DMS153 (cell line): ENCODE measurements around the gene DRD2.
A peak's percentile ranks its signal among the peaks of the same experiment; 100 is the strongest.

Experiments
- DNase-seq: peaks from one replicate; lab custom pipeline; 2025; lab: John Stamatoyannopoulos, UW

Gene DRD2

DNA sequence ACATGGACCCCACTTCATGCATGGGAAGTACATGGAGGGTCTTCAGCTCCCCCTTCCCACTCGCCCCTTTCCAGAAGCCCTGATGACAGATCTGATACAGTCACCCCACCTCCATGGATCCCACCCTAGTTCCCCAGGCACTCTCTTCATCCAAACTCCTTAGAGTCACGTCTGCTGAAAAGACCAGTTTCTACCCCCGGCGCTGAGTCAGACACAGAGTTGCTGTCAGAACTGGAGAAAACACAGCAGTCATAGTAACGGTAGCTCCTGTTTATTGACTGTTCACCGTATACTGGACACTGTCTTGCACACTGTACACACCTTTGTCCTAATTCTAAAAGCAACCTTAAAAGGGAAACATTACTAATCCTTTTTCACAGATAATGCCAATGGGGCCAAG lies 29.1 kb downstream of the DRD2 start:
- DNase-seq = no peak

- DNase-seq = no peak
Measured at GRCh38 chr11:113444502-113445123, 30.6 kb downstream of the DRD2 start.

DNA sequence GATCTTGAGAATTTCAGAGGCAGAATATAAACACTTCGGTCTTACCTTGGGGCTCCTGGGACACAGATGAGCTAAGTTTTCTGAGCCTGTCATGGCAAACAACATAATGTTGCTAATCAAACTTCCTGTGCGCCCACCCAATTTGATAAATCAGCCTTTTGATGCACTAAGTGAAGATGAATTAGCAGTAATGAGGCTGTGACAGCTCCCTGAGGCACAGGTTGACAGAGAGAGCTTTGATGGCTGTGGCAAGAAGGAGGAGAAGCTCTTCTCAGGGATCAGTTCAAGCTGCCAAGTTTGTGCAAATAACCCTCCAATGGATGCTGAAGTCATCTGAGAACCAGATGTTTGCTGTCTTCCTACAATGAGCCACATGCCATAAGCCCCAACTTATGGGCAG lies 34.4 kb downstream of the DRD2 start:
- DNase-seq = no peak

DNA sequence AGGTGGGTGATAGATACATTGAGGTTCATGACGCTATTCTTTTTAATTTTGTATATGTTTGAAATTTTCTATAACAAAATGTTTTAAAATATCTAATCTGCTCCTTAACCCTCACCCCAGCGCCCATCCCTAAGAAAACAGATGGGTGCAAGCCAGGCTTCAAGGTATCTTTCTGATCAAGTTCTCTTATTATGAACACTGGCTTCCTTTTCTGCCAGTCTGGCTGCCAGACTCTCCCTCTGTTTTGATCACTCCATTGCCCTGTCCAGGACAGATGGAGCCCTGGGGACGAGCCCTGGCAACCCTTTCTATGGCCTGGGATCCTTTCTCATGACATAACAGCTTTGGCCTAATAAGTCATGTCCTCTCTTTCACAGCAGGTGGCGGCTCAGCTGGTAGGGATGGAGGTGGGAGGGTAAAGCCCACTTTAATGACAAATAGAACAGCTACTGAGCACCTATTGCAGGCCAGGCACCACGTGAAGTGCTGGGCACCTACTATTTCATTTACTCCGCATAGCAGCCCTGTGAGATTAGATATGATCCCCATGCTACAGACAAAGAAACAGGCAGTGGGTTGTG lies 38.4 kb downstream of the DRD2 start:
- DNase-seq = no peak

- DNase-seq = no peak
Measured at GRCh38 chr11:113435190-113435968, 39.8 kb downstream of the DRD2 start.

- no peak for DNase-seq
Measured at GRCh38 chr11:113431746-113432145, 43.5 kb downstream of the DRD2 start.

GRCh38 chr11:113426686-113427085 lies 48.5 kb downstream of the DRD2 start:
- DNase-seq = no peak

- no peak for DNase-seq
Measured at GRCh38 chr11:113420808-113421207, 54.4 kb downstream of the DRD2 start.

DNA sequence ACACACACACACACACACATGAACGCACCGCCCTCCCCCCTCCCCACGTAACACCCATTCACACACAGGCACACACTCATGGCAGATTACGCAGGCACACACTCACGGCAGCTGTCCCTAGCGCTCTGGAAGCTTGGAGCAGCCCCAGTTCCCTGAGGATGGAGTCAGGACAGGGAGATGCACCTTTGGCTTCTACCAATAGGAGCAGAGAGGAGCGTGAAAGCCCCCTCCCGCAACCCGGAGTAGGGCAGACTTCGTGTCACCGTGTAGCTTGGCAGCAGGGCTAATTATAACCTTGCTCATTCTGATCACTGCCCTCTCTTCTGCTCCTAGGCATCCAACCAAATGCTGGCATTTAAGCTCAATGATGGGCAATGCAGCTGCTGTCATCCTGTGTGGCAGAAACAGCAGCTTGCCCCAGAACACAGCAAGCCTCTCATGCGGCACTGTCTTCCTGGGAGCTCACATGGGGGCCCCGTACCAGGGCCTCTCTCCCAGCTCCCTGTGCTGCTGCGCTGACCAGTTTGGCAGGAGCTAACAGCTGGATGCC lies 55.7 kb downstream of the DRD2 start:
- no peak for DNase-seq

DNA sequence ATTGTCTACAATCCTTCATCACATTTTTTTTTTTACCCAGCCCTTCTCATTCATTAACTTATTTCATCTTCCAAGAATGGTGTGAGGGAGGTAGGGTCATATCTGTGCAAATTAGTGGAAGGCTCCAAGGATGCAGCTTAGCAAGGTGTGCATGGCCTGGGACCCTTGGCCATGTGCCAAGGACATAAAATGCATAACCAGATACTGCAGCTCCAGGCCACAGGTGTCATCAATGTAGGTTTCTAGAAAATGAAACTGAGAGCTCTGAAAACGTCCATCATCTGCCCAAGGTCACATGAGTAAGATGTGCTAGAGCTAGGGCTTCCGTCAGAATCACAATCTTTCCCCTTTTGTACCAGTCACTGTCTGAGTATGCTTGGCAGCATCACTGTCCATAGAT lies 57.8 kb downstream of the DRD2 start:
- no peak for DNase-seq

DNA sequence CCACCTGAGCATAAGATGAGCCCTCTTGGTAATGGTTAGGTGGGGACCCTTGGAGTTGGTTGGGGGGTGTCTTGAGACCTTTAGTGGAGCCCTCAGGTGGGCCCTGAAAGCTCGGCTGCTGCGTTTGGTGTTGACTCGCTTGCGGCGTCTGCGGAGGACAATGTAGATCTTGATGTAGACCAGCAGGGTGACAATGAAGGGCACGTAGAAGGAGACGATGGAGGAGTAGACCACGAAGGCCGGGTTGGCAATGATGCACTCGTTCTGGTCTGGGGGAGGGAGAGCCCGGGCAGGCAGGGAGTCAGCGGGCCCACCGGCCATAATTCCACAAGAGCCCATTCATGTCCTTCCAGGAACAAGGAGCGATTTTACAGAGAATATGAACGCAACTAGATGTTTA lies 59.9 kb downstream of the DRD2 start:
- no peak for DNase-seq

- DNase-seq = no peak
Measured at GRCh38 chr11:113412675-113413074, 62.5 kb downstream of the DRD2 start.

GRCh38 chr11:113411536-113411935 lies 63.7 kb downstream of the DRD2 start:
- DNase-seq = peak; percentile 63

DNA sequence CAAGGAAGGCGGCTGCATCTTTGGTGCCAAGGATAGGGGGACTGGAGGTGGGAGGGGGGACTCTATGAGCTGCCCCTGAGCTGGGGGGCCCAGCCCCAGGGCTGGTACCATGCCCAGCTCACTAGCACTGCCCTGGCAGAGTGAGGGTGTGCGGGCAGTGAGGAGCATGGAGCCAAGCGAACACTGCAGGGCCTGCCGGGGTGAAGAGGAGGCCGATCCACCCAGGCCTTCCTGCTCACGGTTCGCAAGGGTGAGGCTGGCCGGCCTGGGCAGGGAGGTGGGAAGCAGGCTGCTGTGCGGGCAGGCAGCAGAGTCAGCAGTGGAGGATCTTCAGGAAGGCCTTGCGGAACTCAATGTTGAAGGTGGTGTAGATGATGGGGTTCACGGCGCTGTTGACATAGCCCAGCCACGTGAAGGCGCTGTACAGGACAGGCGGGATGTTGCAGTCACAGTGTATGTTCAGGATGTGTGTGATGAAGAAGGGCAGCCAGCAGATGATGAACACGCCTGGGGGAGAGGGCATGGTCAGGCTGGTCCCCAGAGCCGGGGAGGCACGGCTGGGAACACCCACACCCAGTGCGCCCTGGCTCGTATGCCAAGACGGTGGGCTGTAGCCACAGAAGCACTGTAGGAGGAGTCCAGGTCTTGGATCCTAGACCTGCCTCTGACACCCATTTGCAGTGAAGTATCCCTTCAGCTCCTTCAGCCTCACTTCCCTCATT lies 64.6 kb downstream of the DRD2 start:
- no peak for DNase-seq

GRCh38 chr11:113409526-113409925 lies 65.7 kb downstream of the DRD2 start:
- no peak for DNase-seq

DNA sequence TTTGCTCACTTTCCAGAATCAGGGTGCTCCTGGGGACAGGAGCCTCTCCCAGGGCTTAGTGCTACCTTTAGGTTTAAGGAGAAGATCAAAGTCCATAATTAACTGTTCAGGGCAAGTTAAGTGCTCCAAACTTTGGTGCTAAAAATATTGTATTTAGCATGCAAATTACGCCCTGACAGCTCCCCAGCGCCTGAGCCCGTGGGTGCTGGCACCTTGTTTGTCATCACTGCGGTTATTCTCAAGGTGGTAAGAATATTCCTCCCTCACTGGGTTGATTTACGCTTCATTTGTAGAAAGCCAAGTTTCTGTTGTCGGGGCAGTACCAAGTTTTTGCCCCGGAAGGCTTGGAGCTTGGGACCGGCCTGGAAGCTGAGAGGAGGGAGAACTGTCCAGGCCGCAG lies 66.3 kb downstream of the DRD2 start:
- no peak for DNase-seq

DNA sequence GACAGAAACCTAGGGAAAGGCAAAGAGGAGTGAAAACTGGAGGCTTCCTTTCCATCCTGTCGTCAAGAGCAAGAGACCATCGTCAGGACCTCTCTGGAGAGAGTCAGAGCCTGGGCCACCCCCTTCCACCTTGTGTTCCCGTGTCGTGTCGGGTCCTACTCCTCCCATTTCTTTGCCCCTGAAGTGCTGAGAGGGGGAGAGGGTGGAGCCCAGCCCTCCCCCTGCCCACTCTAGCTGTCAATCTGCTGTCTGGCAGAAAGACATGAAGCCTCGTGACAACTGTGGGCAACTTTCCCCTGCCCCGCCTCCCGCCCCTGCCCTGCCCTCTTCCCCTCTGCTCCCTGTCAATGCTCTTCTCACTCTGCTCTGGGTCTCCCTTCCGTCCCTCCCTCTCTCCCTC lies 67.0 kb downstream of the DRD2 start:
- DNase-seq = no peak

DNA sequence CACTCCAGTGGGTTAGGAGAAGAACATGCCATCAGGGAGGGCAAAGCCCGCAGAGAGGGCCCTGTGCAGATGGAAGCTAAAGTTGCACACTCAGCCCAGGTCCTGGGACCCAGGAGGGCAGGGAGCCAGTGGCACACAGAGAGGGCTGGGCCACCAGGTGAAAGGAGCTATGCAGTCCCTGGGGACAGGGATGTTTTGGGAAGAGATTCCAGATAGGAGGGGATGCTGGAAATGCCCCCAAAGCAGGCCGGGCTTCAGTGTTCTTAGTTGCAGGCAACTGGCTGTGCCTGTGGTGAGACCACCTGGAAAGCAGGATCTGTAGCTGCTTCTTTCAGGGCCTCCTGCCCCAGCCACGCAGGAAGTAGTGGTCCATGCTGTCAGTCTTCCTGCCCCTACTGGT lies 68.0 kb downstream of the DRD2 start:
- no peak for DNase-seq

- DNase-seq = no peak
Measured at GRCh38 chr11:113405724-113406478, 69.3 kb downstream of the DRD2 start.

DNA sequence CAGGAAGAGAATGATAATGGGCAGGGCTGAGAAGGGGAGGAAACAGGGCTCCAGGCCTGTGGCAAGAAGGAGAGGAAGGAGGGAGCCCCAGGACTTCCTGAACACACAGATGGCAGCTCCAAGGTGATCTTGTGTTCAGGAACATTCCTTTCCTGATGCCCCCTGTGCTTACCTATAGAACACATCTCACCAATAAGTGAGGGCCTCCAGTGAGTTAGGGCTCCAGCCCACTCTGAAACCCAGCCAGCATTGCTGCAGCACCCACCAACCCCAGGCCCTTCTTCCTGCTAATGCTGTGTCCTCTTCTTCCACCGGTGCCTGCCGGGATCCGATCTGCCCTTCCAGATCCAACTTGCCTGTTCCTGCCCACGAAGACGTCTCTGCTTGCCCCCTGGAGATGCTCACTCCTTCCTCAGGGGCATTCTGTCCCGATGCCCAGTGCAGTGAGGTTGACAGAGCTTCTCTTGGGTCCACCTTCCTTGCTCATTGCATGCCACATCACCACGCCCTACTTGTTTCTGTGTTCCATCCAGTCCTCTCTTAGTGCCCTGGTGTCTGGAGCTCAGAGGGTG lies 70.3 kb downstream of the DRD2 start:
- no peak for DNase-seq

- DNase-seq = peak; percentile 97
Measured at GRCh38 chr11:113401718-113402117, 73.5 kb downstream of the DRD2 start.
